HG02571 (cell line): ENCODE results near the gene TUBGCP6.

Experiments
- ATAC-seq: cut with Tn5 transposase; IDR thresholded peaks from one replicate; pipeline ENCODE4 v1.9.1; 2021; ENCODE audit warnings: mild to moderate bottlenecking, moderate library complexity; ENCODE audit not compliant: unreplicated experiment

Gene TUBGCP6

GRCh38 chr22:50227579-50228215, 17.1 kb downstream of the TUBGCP6 start:
- ATAC-seq = no peak

GRCh38 chr22:50226875-50227165, 18.0 kb downstream of the TUBGCP6 start:
- ATAC-seq = no peak

- no peak for ATAC-seq
These were observed 18.6 kb downstream of the TUBGCP6 start for GRCh38 chr22:50226063-50226874.

GRCh38 chr22:50225200-50225969, 19.4 kb downstream of the TUBGCP6 start:
- ATAC-seq = no peak

- no peak for ATAC-seq
These were observed 20.8 kb downstream of the TUBGCP6 start for GRCh38 chr22:50224071-50224470.

- ATAC-seq = no peak
These were observed 22.3 kb downstream of the TUBGCP6 start for GRCh38 chr22:50222508-50222907.

GRCh38 chr22:50221410-50222300, 23.2 kb downstream of the TUBGCP6 start:
- no peak for ATAC-seq

GRCh38 chr22:50220603-50221409, 24.0 kb downstream of the TUBGCP6 start:
- ATAC-seq = no peak

GRCh38 chr22:50219800-50220602, 24.8 kb downstream of the TUBGCP6 start:
- ATAC-seq = no peak

GRCh38 chr22:50218996-50219727, 25.7 kb downstream of the TUBGCP6 start:
- no peak for ATAC-seq

- ATAC-seq = no peak
These were observed 26.4 kb downstream of the TUBGCP6 start for GRCh38 chr22:50218153-50218995.

GRCh38 chr22:50217543-50218152, 27.2 kb downstream of the TUBGCP6 start:
- ATAC-seq = no peak

GRCh38 chr22:50216684-50217520, 27.9 kb downstream of the TUBGCP6 start:
- ATAC-seq = no peak

- no peak for ATAC-seq
These were observed 28.7 kb downstream of the TUBGCP6 start for GRCh38 chr22:50216055-50216683.

- ATAC-seq = no peak
These were observed 29.3 kb downstream of the TUBGCP6 start for GRCh38 chr22:50215297-50216054.
